Measurements from ENCODE around the gene HK3. TPM values are rescaled to one million over a fixed set of nuclear protein-coding genes. Genes with fewer than 3 reads are reported as not detected.

The HK3 gene
- total RNA-seq, 2 experiments from 2014 or later, result 1.3 to 2.3 TPM

GRCh38 chr5:176863041-176863764, 35.9 kb downstream of the HK3 start:
- POLR2A ChIA-PET, result interaction anchor here (0.5 kb wide), 1 partner anchor 65 kb away, joined by 3 read pairs; no protein-coding TSS in a partner anchor
- H3K4me3 Mint-ChIP-seq, result no peak overlapping the region
- no peaks in the 10 kb centered on the region for H3K36me3 Mint-ChIP-seq
- no peaks in the 10 kb centered on the region for H3K9me3 Mint-ChIP-seq
- ATAC-seq (ENCODE audit: low read depth), result no peak
- H3K27ac Mint-ChIP-seq, result no peak overlapping the region
- DNase-seq, result no peak
- H3K4me1 Mint-ChIP-seq, result no peaks in the 10 kb centered on the region
- H3K27me3 Mint-ChIP-seq, result peaks cover 28% of the 10 kb centered on the region

- Mint-ChIP-seq H3K27ac (no peak overlapping the region), H3K4me3 (no peak overlapping the region), H3K27me3 (peaks cover 26% of the 10 kb centered on the region), H3K4me1 (no peaks in the 10 kb centered on the region), H3K36me3 (no peaks in the 10 kb centered on the region), H3K9me3 (no peaks in the 10 kb centered on the region)
- no peak for DNase-seq
- POLR2A ChIA-PET, result interaction anchor here (0.5 kb wide), 1 partner anchor 65 kb away, joined by 3 read pairs; no protein-coding TSS in a partner anchor
- no peak for ATAC-seq (ENCODE audit: low read depth)
Measured at GRCh38 chr5:176862330-176862995, 36.7 kb downstream of the HK3 start.

- POLR2A ChIA-PET, result no interaction called here
- no peaks in the 10 kb centered on the region for H3K4me1 Mint-ChIP-seq
- no peaks in the 10 kb centered on the region for H3K9me3 Mint-ChIP-seq
- H3K27me3 Mint-ChIP-seq, result peaks cover 14% of the 10 kb centered on the region
- no peak for ATAC-seq (ENCODE audit: low read depth)
- no peak overlapping the region for H3K27ac Mint-ChIP-seq
- H3K4me3 Mint-ChIP-seq, result no peak overlapping the region
- no peaks in the 10 kb centered on the region for H3K36me3 Mint-ChIP-seq
- DNase-seq, result no peak
Measured at GRCh38 chr5:176861276-176861675, 37.9 kb downstream of the HK3 start.

- H3K4me1 Mint-ChIP-seq, result no peaks in the 10 kb centered on the region
- no peak for DNase-seq
- no peaks in the 10 kb centered on the region for H3K9me3 Mint-ChIP-seq
- H3K36me3 Mint-ChIP-seq, result no peaks in the 10 kb centered on the region
- H3K27me3 Mint-ChIP-seq, result peaks cover 11% of the 10 kb centered on the region
- H3K27ac Mint-ChIP-seq, result no peak overlapping the region
- no peak for ATAC-seq (ENCODE audit: low read depth)
- no peak overlapping the region for H3K4me3 Mint-ChIP-seq
- POLR2A ChIA-PET, result no interaction called here
Measured at GRCh38 chr5:176860381-176860780, 38.8 kb downstream of the HK3 start.

- POLR2A ChIA-PET, result no interaction called here
- no peak overlapping the region for H3K27ac Mint-ChIP-seq
- H3K36me3 Mint-ChIP-seq, result no peaks in the 10 kb centered on the region
- no peak for ATAC-seq (ENCODE audit: low read depth)
- H3K4me1 Mint-ChIP-seq, result no peaks in the 10 kb centered on the region
- no peaks in the 10 kb centered on the region for H3K9me3 Mint-ChIP-seq
- no peak overlapping the region for H3K4me3 Mint-ChIP-seq
- peaks cover 11% of the 10 kb centered on the region for H3K27me3 Mint-ChIP-seq
- DNase-seq, result no peak
Measured at GRCh38 chr5:176859916-176860315, 39.2 kb downstream of the HK3 start.

GRCh38 chr5:176857894-176858273, 41.3 kb downstream of the HK3 start:
- Mint-ChIP-seq H3K4me3 (no peak overlapping the region), H3K4me1 (no peaks in the 10 kb centered on the region), H3K36me3 (no peaks in the 10 kb centered on the region), H3K27me3 (peaks cover 4% of the 10 kb centered on the region), H3K27ac (no peak overlapping the region), H3K9me3 (no peaks in the 10 kb centered on the region)
- no peak for DNase-seq
- POLR2A ChIA-PET, result no interaction called here
- ATAC-seq (ENCODE audit: low read depth), result no peak

GRCh38 chr5:176857216-176857893, 41.8 kb downstream of the HK3 start:
- POLR2A ChIA-PET, result no interaction called here
- Mint-ChIP-seq H3K4me3 (no peak overlapping the region), H3K4me1 (no peaks in the 10 kb centered on the region)

GRCh38 chr5:176856746-176857145, 42.4 kb downstream of the HK3 start:
- POLR2A ChIA-PET, result no interaction called here
- ATAC-seq (ENCODE audit: low read depth) (no peak), DNase-seq (no peak)
- H3K27ac Mint-ChIP-seq, result no peak overlapping the region
- peaks cover 7% of the 10 kb centered on the region for H3K27me3 Mint-ChIP-seq
- no peaks in the 10 kb centered on the region for H3K4me1 Mint-ChIP-seq
- H3K9me3 Mint-ChIP-seq, result no peaks in the 10 kb centered on the region
- no peaks in the 10 kb centered on the region for H3K36me3 Mint-ChIP-seq
- no peak overlapping the region for H3K4me3 Mint-ChIP-seq

More at GRCh38 chr5:176857216-176857893, 41.8 kb downstream of the HK3 start:
- ATAC-seq (ENCODE audit: low read depth), result no peak
- Mint-ChIP-seq H3K9me3 (no peaks in the 10 kb centered on the region), H3K27ac (no peak overlapping the region), H3K27me3 (peaks cover 7% of the 10 kb centered on the region), H3K36me3 (no peaks in the 10 kb centered on the region)
- DNase-seq, result no peak

- no peak overlapping the region for H3K27ac Mint-ChIP-seq
- peaks cover 7% of the 10 kb centered on the region for H3K27me3 Mint-ChIP-seq
- DNase-seq, result no peak
- no peaks in the 10 kb centered on the region for H3K4me1 Mint-ChIP-seq
- no peaks in the 10 kb centered on the region for H3K36me3 Mint-ChIP-seq
- no peak for ATAC-seq (ENCODE audit: low read depth)
- POLR2A ChIA-PET, result no interaction called here
- H3K9me3 Mint-ChIP-seq, result no peaks in the 10 kb centered on the region
- H3K4me3 Mint-ChIP-seq, result no peak overlapping the region
Measured at GRCh38 chr5:176855598-176855997, 43.5 kb downstream of the HK3 start.

GRCh38 chr5:176854164-176854563, 45.0 kb downstream of the HK3 start:
- Mint-ChIP-seq H3K4me1 (no peaks in the 10 kb centered on the region), H3K36me3 (no peaks in the 10 kb centered on the region), H3K27ac (no peak overlapping the region), H3K4me3 (no peak overlapping the region), H3K9me3 (no peaks in the 10 kb centered on the region), H3K27me3 (peaks cover 7% of the 10 kb centered on the region)
- DNase-seq (no peak), ATAC-seq (ENCODE audit: low read depth) (no peak)
- POLR2A ChIA-PET, result no interaction called here

- POLR2A ChIA-PET, result no interaction called here
- ATAC-seq (ENCODE audit: low read depth) (no peak), DNase-seq (no peak)
- no peaks in the 10 kb centered on the region for H3K4me1 Mint-ChIP-seq
- H3K27me3 Mint-ChIP-seq, result peaks cover 3% of the 10 kb centered on the region
- no peaks in the 10 kb centered on the region for H3K36me3 Mint-ChIP-seq
- H3K9me3 Mint-ChIP-seq, result no peaks in the 10 kb centered on the region
- H3K27ac Mint-ChIP-seq, result no peak overlapping the region
- no peak overlapping the region for H3K4me3 Mint-ChIP-seq
Measured at GRCh38 chr5:176853151-176853778, 45.9 kb downstream of the HK3 start.

GRCh38 chr5:176851871-176852658, 47.1 kb downstream of the HK3 start:
- H3K27me3 Mint-ChIP-seq, result peaks cover 3% of the 10 kb centered on the region
- no peaks in the 10 kb centered on the region for H3K4me1 Mint-ChIP-seq
- POLR2A ChIA-PET, result no interaction called here
- DNase-seq, result no peak
- H3K36me3 Mint-ChIP-seq, result no peaks in the 10 kb centered on the region
- ATAC-seq (ENCODE audit: low read depth), result no peak
- H3K4me3 Mint-ChIP-seq, result no peak overlapping the region
- H3K9me3 Mint-ChIP-seq, result no peaks in the 10 kb centered on the region
- no peak overlapping the region for H3K27ac Mint-ChIP-seq

GRCh38 chr5:176851380-176851779, 47.8 kb downstream of the HK3 start:
- POLR2A ChIA-PET, result no interaction called here
- Mint-ChIP-seq H3K9me3 (no peaks in the 10 kb centered on the region), H3K4me3 (no peak overlapping the region), H3K27me3 (peaks cover 3% of the 10 kb centered on the region), H3K4me1 (no peaks in the 10 kb centered on the region), H3K36me3 (no peaks in the 10 kb centered on the region), H3K27ac (no peak overlapping the region)
- no peak for ATAC-seq (ENCODE audit: low read depth)
- DNase-seq, result no peak
